Ovary (tissue), 3 donors: Measurements from ENCODE around the gene HJURP.

Experiments used
- EP300 ChIP-seq: sonication (generic); formaldehyde crosslinking; IDR thresholded peaks from one replicate; pipeline ENCODE4 v1.6.1; 2017; ENCODE audit warnings: antibody characterized with exemption
- TF ChIP-seq, protein P1 (sequence below), 3 donors: fragments of 450-650 bp in 2 of 3; fragments of 200-600 bp in 1 of 3; IDR thresholded peaks; one replicate each; pipeline versions ENCODE4 v1.5.1 to v1.8.0; 2016 to 2022; ENCODE audit warnings: antibody characterized with exemption in 3 of 3, mild to moderate bottlenecking in 1 of 3
- donor health status: DM: no; HTN: no; CAD: no.

DNA sequence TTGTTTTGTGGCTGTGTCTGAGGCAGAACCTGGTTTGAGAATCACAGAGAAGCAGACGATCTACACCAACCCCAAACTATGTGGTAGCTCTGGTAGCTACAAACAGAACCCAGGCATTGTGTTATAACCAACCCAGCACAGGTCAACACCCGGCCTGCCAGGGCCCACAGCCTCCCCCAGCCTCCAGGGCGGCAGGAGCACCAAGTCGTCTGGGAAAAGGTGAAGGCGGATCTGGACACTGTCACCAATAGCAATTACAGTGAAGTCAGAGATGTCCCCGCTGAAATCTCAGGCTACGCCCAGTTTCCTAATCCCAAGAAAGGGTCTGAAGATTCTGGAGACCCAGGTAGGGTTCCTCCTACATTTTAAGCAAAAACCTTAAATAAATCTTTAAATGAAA is 3.6 kb downstream of the HJURP start:
- TF ChIP-seq, protein P1, sequence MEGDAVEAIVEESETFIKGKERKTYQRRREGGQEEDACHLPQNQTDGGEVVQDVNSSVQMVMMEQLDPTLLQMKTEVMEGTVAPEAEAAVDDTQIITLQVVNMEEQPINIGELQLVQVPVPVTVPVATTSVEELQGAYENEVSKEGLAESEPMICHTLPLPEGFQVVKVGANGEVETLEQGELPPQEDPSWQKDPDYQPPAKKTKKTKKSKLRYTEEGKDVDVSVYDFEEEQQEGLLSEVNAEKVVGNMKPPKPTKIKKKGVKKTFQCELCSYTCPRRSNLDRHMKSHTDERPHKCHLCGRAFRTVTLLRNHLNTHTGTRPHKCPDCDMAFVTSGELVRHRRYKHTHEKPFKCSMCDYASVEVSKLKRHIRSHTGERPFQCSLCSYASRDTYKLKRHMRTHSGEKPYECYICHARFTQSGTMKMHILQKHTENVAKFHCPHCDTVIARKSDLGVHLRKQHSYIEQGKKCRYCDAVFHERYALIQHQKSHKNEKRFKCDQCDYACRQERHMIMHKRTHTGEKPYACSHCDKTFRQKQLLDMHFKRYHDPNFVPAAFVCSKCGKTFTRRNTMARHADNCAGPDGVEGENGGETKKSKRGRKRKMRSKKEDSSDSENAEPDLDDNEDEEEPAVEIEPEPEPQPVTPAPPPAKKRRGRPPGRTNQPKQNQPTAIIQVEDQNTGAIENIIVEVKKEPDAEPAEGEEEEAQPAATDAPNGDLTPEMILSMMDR (IDR thresholded peaks at IDR 0.05), result no peak
- no peak for TF ChIP-seq EP300
